NCI-H187 treated with DMSO at 0.1 percent for 48 hours (cell line): ENCODE data around the gene KIF1B.
A peak's percentile ranks its signal among the peaks of the same experiment; 100 is the strongest.
"Not testable (repeated sequence)": the region's sequence is repeated elsewhere in the genome, so short reads cannot be mapped to it uniquely, and the experiment has no call there.

Experiments
- DNase-seq: peaks from one replicate; lab custom pipeline; 2025; lab: John Stamatoyannopoulos, UW

KIF1B gene

GRCh38 chr1:10386761-10387676 lies 176.6 kb downstream of the KIF1B start:
- no peak for DNase-seq

GRCh38 chr1:10387677-10388386 lies 177.5 kb downstream of the KIF1B start:
- DNase-seq, result no peak

GRCh38 chr1:10388387-10388715 lies 178.0 kb downstream of the KIF1B start:
- DNase-seq, result no peak

- no peak for DNase-seq
These were observed 179.1 kb downstream of the KIF1B start for GRCh38 chr1:10389271-10389973.

- no peak for DNase-seq
These were observed 186.5 kb downstream of the KIF1B start for GRCh38 chr1:10396870-10397269.

- DNase-seq, result no peak
These were observed 187.9 kb downstream of the KIF1B start for GRCh38 chr1:10398278-10398733.

GRCh38 chr1:10398734-10399443 lies 188.5 kb downstream of the KIF1B start, which contains the start of gene PGD:
Gene PGD, plus strand, starts transcription at chr1:10399064. Its CDS starts 54 bp downstream, at chr1:10399118.
- DNase-seq, result peak; percentile 76

- no peak for DNase-seq
These were observed 189.1 kb downstream of the KIF1B start for GRCh38 chr1:10399444-10399941.

- DNase-seq, result no peak
These were observed 189.6 kb downstream of the KIF1B start for GRCh38 chr1:10400013-10400412.

- DNase-seq, result no peak
These were observed 190.9 kb downstream of the KIF1B start for GRCh38 chr1:10401281-10401680.

- no peak for DNase-seq
These were observed 192.4 kb downstream of the KIF1B start for GRCh38 chr1:10402729-10403274.

GRCh38 chr1:10407201-10407600 lies 196.8 kb downstream of the KIF1B start:
- DNase-seq, result no peak

GRCh38 chr1:10415211-10415930 lies 205.0 kb downstream of the KIF1B start:
- no peak for DNase-seq

GRCh38 chr1:10415967-10416366 lies 205.6 kb downstream of the KIF1B start:
- not testable (repeated sequence) for DNase-seq

- DNase-seq, result not testable (repeated sequence)
These were observed 208.4 kb downstream of the KIF1B start for GRCh38 chr1:10418741-10419140.

- no peak for DNase-seq
These were observed 209.0 kb downstream of the KIF1B start for GRCh38 chr1:10419351-10419750.

- no peak for DNase-seq
These were observed 211.3 kb downstream of the KIF1B start for GRCh38 chr1:10421637-10422036.

- DNase-seq, result no peak
These were observed 213.7 kb downstream of the KIF1B start for GRCh38 chr1:10424034-10424433.

- DNase-seq, result no peak
These were observed 214.3 kb downstream of the KIF1B start for GRCh38 chr1:10424651-10425050.

- DNase-seq, result not testable (repeated sequence)
These were observed 215.6 kb downstream of the KIF1B start for GRCh38 chr1:10425826-10426534.
